OCI-LY3 (cell line): ENCODE data around the gene RCAN2.

ENCODE experiments used
- H2AFZ ChIP-seq: fragments of 200-600, 300-600 bp; shearing (Covaris generic); 2 replicates; pipeline ENCODE4 v1.6.0; 2014; ENCODE audit warnings: antibody characterized with exemption, low read depth, low read length
- H3K27ac ChIP-seq: fragments of 200-600, 300-600 bp; sonication (generic); 2 replicates; pipeline ENCODE4 v1.5.1; 2014; ENCODE audit warnings: mild to moderate bottlenecking, low read length, moderate library complexity, mixed read lengths
- H3K27me3 ChIP-seq: fragments of 200-600, 300-600 bp; sonication (generic); 2 replicates; pipeline ENCODE4 v1.6.1; 2014; ENCODE audit warnings: low read depth, low read length, mixed read lengths
- H3K36me3 ChIP-seq: fragments of 200-600, 300-600 bp; sonication (generic); replicated peaks from 2 replicates; pipeline ENCODE3; 2014; ENCODE audit warnings: low read depth, low read length, mixed read lengths
- H3K4me1 ChIP-seq: fragments of 300-600, 200-600 bp; sonication (generic); 2 replicates; pipeline ENCODE4 v1.6.1; 2014; ENCODE audit warnings: low read length, mixed read lengths
- H3K4me2 ChIP-seq: fragments of 200-600, 300-600 bp; sonication (generic); 2 replicates; pipeline ENCODE4 v1.6.1; 2014; ENCODE audit warnings: low read length, mixed read lengths
- H3K4me3 ChIP-seq: fragments of 300-600, 200-600 bp; sonication (generic); 2 replicates; pipeline ENCODE4 v1.5.1; 2014; ENCODE audit warnings: antibody characterized with exemption, mild to moderate bottlenecking, low read length, moderate library complexity
- H3K79me2 ChIP-seq: fragments of 300-600, 200-600 bp; shearing (Covaris generic); 2 replicates; pipeline ENCODE4 v1.6.1; 2014; ENCODE audit warnings: mild to moderate bottlenecking, low read length, mixed read lengths
- H3K9ac ChIP-seq: fragments of 300-600, 200-600 bp; shearing (Covaris generic); 2 replicates; pipeline ENCODE4 v1.6.0; 2014; ENCODE audit warnings: mild to moderate bottlenecking, low read length, moderate library complexity
- H3K9me3 ChIP-seq: fragments of 200-600, 300-600 bp; shearing (Covaris generic); 2 replicates; pipeline ENCODE4 v1.6.1; 2014; ENCODE audit warnings: low read length, mixed read lengths; ENCODE audit not compliant: insufficient read depth
- H4K20me1 ChIP-seq: fragments of 200-600, 300-600 bp; sonication (generic); 2 replicates; pipeline ENCODE4 v1.6.1; 2016; ENCODE audit warnings: low read length, mixed read lengths; ENCODE audit not compliant: insufficient read depth
- CTCF ChIP-seq: fragments of 200-600, 300-600 bp; sonication (generic); IDR thresholded peaks from 2 replicates; pipeline ENCODE4 v1.5.1; 2014; ENCODE audit warnings: antibody characterized with exemption, low read length, low read depth
- EZH2phosphoT487 ChIP-seq: fragments of 200-600 bp; shearing (Covaris generic); IDR thresholded peaks from 2 replicates; pipeline ENCODE4 v1.6.1; 2018; ENCODE audit warnings: antibody characterized with exemption, mixed run types, low read depth

The RCAN2 gene

GRCh38 chr6:46191961-46192360 is 299.3 kb downstream of the RCAN2 start:
- TF ChIP-seq EZH2phosphoT487 (no peak), CTCF (no peak)
- Histone ChIP-seq H3K79me2 (no peaks in the 10 kb centered on the region), H3K27ac (no peak overlapping the region), H3K9ac (no peak overlapping the region), H3K36me3 (no peaks in the 10 kb centered on the region), H4K20me1 (no peaks in the 10 kb centered on the region), H3K27me3 (no peaks in the 10 kb centered on the region), H3K9me3 (no peaks in the 10 kb centered on the region), H3K4me1 (no peaks in the 10 kb centered on the region), H3K4me3 (no peak overlapping the region), H2AFZ (no peak overlapping the region), H3K4me2 (no peak overlapping the region)

DNA sequence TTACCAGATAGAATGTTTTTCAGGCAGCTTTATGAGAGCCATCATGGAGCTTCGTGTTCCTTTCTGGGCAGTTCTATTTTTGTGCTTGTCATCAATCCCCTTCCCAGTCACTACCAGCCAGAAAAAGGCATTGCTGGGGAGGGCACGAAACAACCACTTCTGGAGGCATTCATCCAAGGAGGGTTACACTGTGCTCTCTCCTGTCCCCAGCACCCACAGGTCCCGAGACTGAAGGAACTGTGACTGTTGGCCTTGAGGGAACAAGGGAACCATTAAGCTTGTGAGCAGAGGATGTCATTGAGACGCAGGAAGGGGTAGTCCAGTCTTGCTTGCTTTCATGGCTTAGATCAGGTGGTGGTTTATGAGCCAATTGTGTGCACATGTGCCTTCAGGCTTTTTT is 300.4 kb downstream of the RCAN2 start:
- no peaks in the 10 kb centered on the region for H3K4me1 ChIP-seq
- no peaks in the 10 kb centered on the region for H3K27me3 ChIP-seq
- no peaks in the 10 kb centered on the region for H3K9me3 ChIP-seq
- H3K27ac ChIP-seq: no peak overlapping the region
- no peaks in the 10 kb centered on the region for H4K20me1 ChIP-seq
- H2AFZ ChIP-seq: 0 out of 2 replicates have a peak overlapping the region, but pooled peaks have one; percentile 11
- no peak overlapping the region for H3K4me3 ChIP-seq
- no peaks in the 10 kb centered on the region for H3K79me2 ChIP-seq
- no peaks in the 10 kb centered on the region for H3K36me3 ChIP-seq
- no peak overlapping the region for H3K4me2 ChIP-seq
- no peak overlapping the region for H3K9ac ChIP-seq
- TF ChIP-seq EZH2phosphoT487 (no peak), CTCF (no peak)

GRCh38 chr6:46189726-46190125 is 301.5 kb downstream of the RCAN2 start:
- no peaks in the 10 kb centered on the region for H3K79me2 ChIP-seq

DNA sequence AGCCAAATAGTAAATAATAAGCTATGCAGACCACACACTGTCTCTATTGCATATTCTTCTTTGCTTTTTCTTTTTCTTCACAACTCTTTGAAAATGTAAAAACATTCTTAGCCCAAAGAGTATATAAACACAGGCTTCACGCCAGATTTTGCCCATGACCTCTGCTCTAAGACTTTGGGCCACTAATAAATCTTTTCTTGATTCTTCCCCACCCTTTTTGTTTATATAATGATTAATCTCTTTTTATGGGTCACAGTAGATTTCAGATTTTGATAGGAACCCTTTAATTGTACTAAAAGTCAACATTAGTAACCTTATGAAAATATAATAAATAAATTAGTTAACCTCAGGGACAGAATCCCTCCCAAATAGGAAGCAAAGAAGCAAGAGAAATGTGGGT is 304.7 kb downstream of the RCAN2 start:
- no peak overlapping the region for H3K27ac ChIP-seq
- no peaks in the 10 kb centered on the region for H3K36me3 ChIP-seq
- TF ChIP-seq EZH2phosphoT487 (no peak), CTCF (no peak)
- no peaks in the 10 kb centered on the region for H3K9me3 ChIP-seq
- peaks cover 28% of the 10 kb centered on the region; the same call in 1 of the 2 replicates for H3K27me3 ChIP-seq
- no peak overlapping the region for H3K9ac ChIP-seq
- H3K4me1 ChIP-seq: no peaks in the 10 kb centered on the region
- H3K4me2 ChIP-seq: no peak overlapping the region
- H2AFZ ChIP-seq: no peak overlapping the region
- no peaks in the 10 kb centered on the region for H3K79me2 ChIP-seq
- H3K4me3 ChIP-seq: no peak overlapping the region
- no peaks in the 10 kb centered on the region for H4K20me1 ChIP-seq

More at GRCh38 chr6:46189726-46190125, 301.5 kb downstream of the RCAN2 start:
- H3K27ac ChIP-seq: no peak overlapping the region
- H3K4me1 ChIP-seq: no peaks in the 10 kb centered on the region
- TF ChIP-seq EZH2phosphoT487 (no peak), CTCF (no peak)
- peaks cover 10% of the 10 kb centered on the region; the same call in 1 of the 2 replicates for H3K27me3 ChIP-seq
- H3K36me3 ChIP-seq: no peaks in the 10 kb centered on the region
- H3K4me2 ChIP-seq: no peak overlapping the region
- no peaks in the 10 kb centered on the region for H4K20me1 ChIP-seq
- H3K4me3 ChIP-seq: no peak overlapping the region
- no peaks in the 10 kb centered on the region for H3K9me3 ChIP-seq
- no peak overlapping the region for H2AFZ ChIP-seq
- no peak overlapping the region for H3K9ac ChIP-seq
